H1 (cell line): ENCODE data around the gene C1GALT1C1L. TPM values are rescaled to one million over a fixed set of nuclear protein-coding genes. Genes with fewer than 3 reads are reported as not detected.

Experiments
- JUN ChIP-seq: IDR thresholded peaks from 2 replicates; pipeline ENCODE4 v1.6.1; 2011; ENCODE audit warnings: low read depth, mild to moderate bottlenecking, improper control_type of control experiment, low read length
- polyA plus RNA-seq, 7 experiments: library from polyadenylated mRNA; depleted of rRNA in 3 of 7; stranded (reverse) in 5 of 7; unstranded in 2 of 7; fragments of >200 nt in 5 of 7; fragments of 200-250 nt in 2 of 7; gene quantifications; 1 replicate in 5 of 7; 2 replicates in 1 of 7; 4 replicates in 1 of 7; pipeline versions ENCODE4 v1.2.1 to v1.2.3, GENCODE V29; 2011 to 2013; ENCODE audit warnings: missing spikeins in 2 of 7, mixed read lengths in 2 of 7
- total RNA-seq: library from RNA; stranded (reverse); fragmentation: NEBNext Ultra II Directional; extraction: Animal tissue kit (Norgen Biotek cat#: 25700); gene quantifications from 2 replicates; pipeline ENCODE4 v1.2.1, GENCODE V29; 2021
- TF ChIP-seq, protein P1 (sequence below): fragments of 300-600 bp; sonication (generic); IDR thresholded peaks from 2 replicates; pipeline ENCODE4 v1.7.1; 2012; ENCODE audit warnings: low read length, moderate library complexity, mild to moderate bottlenecking, inconsistent platforms; ENCODE audit not compliant: insufficient replicate concordance

C1GALT1C1L gene
- total and polyA plus RNA-seq, 2 of the 8 experiments (the other 6 are each of a cell fraction or from before 2014, with no cell fraction given): 0.12 TPM; not detected in 1

DNA sequence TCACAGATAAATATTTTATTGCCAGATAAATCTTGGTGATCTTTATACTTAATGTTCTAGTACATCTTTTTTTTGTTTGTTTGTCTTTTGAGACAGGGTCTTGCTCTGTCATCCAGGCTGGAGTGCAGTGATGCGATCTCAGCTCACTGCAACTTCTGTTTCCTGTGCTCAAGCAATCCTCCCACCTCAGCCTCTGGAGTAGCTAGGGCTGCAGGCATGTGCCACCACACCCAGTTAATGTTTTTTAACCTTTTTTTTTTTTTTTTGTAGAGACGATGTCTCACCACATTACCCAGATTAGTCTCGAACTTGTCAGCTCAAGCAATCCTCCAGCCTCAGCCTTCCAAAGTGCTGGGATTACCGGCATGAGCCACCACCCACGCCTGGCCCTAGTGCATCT, 9.1 kb upstream of the C1GALT1C1L start (continued):
- TF ChIP-seq, protein P1, sequence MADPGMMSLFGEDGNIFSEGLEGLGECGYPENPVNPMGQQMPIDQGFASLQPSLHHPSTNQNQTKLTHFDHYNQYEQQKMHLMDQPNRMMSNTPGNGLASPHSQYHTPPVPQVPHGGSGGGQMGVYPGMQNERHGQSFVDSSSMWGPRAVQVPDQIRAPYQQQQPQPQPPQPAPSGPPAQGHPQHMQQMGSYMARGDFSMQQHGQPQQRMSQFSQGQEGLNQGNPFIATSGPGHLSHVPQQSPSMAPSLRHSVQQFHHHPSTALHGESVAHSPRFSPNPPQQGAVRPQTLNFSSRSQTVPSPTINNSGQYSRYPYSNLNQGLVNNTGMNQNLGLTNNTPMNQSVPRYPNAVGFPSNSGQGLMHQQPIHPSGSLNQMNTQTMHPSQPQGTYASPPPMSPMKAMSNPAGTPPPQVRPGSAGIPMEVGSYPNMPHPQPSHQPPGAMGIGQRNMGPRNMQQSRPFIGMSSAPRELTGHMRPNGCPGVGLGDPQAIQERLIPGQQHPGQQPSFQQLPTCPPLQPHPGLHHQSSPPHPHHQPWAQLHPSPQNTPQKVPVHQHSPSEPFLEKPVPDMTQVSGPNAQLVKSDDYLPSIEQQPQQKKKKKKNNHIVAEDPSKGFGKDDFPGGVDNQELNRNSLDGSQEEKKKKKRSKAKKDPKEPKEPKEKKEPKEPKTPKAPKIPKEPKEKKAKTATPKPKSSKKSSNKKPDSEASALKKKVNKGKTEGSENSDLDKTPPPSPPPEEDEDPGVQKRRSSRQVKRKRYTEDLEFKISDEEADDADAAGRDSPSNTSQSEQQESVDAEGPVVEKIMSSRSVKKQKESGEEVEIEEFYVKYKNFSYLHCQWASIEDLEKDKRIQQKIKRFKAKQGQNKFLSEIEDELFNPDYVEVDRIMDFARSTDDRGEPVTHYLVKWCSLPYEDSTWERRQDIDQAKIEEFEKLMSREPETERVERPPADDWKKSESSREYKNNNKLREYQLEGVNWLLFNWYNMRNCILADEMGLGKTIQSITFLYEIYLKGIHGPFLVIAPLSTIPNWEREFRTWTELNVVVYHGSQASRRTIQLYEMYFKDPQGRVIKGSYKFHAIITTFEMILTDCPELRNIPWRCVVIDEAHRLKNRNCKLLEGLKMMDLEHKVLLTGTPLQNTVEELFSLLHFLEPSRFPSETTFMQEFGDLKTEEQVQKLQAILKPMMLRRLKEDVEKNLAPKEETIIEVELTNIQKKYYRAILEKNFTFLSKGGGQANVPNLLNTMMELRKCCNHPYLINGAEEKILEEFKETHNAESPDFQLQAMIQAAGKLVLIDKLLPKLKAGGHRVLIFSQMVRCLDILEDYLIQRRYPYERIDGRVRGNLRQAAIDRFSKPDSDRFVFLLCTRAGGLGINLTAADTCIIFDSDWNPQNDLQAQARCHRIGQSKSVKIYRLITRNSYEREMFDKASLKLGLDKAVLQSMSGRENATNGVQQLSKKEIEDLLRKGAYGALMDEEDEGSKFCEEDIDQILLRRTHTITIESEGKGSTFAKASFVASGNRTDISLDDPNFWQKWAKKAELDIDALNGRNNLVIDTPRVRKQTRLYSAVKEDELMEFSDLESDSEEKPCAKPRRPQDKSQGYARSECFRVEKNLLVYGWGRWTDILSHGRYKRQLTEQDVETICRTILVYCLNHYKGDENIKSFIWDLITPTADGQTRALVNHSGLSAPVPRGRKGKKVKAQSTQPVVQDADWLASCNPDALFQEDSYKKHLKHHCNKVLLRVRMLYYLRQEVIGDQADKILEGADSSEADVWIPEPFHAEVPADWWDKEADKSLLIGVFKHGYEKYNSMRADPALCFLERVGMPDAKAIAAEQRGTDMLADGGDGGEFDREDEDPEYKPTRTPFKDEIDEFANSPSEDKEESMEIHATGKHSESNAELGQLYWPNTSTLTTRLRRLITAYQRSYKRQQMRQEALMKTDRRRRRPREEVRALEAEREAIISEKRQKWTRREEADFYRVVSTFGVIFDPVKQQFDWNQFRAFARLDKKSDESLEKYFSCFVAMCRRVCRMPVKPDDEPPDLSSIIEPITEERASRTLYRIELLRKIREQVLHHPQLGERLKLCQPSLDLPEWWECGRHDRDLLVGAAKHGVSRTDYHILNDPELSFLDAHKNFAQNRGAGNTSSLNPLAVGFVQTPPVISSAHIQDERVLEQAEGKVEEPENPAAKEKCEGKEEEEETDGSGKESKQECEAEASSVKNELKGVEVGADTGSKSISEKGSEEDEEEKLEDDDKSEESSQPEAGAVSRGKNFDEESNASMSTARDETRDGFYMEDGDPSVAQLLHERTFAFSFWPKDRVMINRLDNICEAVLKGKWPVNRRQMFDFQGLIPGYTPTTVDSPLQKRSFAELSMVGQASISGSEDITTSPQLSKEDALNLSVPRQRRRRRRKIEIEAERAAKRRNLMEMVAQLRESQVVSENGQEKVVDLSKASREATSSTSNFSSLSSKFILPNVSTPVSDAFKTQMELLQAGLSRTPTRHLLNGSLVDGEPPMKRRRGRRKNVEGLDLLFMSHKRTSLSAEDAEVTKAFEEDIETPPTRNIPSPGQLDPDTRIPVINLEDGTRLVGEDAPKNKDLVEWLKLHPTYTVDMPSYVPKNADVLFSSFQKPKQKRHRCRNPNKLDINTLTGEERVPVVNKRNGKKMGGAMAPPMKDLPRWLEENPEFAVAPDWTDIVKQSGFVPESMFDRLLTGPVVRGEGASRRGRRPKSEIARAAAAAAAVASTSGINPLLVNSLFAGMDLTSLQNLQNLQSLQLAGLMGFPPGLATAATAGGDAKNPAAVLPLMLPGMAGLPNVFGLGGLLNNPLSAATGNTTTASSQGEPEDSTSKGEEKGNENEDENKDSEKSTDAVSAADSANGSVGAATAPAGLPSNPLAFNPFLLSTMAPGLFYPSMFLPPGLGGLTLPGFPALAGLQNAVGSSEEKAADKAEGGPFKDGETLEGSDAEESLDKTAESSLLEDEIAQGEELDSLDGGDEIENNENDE: no peak
- no peak for TF ChIP-seq JUN
